Fibroblast of villous mesenchyme (primary cell): Measurements from ENCODE around the gene PCED1A. TPM values are rescaled to one million over a fixed set of nuclear protein-coding genes. Genes with fewer than 3 reads are reported as not detected.

ENCODE experiments used
- DNase-seq: peaks from one replicate; pipeline ENCODE4 v3.0.0-alpha.2; 2010; ENCODE audit warnings: low read depth
- H3K4me3 ChIP-seq: 2 replicates; pipeline ENCODE4 v1.5.1; 2011; ENCODE audit warnings: low read depth, mild to moderate bottlenecking, low read length
- CTCF ChIP-seq: IDR thresholded peaks from 2 replicates; pipeline ENCODE4 v1.5.1; 2012; ENCODE audit warnings: low read depth, mild to moderate bottlenecking, low read length; ENCODE audit not compliant: insufficient read depth
- total RNA-seq: library from RNA; depleted of rRNA; stranded (reverse); fragments of >200 nt; gene quantifications from 2 replicates; pipeline ENCODE4 v1.2.3, GENCODE V29; 2012

The PCED1A gene
- total RNA-seq, 1 donor: 32.8 TPM

DNA sequence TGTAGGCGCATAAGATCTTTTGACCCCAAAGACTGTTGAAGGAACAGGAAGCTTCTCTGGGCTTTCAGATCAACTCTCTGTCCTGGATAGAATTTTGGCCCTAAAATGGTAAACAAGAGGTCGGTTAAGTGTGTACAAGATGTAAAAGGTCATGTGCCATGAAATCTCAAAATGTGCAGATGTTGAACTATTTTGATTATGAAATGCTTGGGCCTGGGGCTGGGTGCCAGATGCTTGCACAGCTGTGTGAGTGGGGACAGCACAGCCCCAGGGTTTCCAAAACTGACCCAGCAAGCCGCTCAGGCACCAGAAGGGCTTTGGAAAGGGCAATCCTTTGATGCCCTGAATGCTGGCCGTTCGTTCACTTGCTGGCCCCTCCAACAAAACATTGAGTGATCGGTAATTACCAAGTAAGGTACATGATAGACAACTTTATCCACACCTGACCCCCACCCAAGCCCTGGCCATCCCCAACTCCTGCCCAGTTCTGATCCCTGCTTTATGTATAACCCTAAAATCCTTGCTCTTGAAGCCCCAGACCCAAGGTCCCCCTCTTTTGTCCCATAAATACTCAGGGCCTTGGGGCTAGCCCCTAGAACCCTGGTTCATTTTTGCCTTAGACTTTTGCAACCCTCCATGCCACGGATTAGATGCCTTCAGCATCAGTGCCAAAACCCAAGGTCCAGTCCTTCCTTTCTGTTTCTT is 22.4 kb downstream of the PCED1A start:
- no peak for TF ChIP-seq CTCF
- H3K4me3 ChIP-seq: no peak overlapping the region
- peak; percentile 75 for DNase-seq

DNA sequence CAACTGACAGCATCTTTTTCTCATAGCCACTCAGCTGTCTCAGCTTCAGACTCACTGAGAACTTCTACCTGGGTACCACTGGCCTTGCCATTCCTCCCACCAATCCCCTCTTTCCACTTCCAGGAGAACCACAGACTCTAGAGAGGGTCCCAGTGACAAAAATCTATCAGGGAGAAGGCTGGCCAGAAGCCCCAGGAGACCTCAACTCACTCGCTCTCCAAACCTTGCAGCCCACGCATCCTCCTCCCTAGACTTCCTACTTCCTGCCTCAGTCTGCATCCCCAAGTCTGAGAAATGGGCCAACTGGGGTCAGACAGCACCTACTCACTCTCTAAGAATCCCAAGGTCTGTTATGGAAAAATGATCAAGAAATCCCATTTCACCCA is 23.1 kb downstream of the PCED1A start:
- no peak for DNase-seq

GRCh38 chr20:2816583-2817340 is 23.7 kb downstream of the PCED1A start:
- no peak for DNase-seq
- H3K4me3 ChIP-seq: no peak overlapping the region
- TF ChIP-seq CTCF: no peak

More for the DNA sequence above, 23.1 kb downstream of the PCED1A start:
- no peak overlapping the region for H3K4me3 ChIP-seq
- TF ChIP-seq CTCF: no peak

DNA sequence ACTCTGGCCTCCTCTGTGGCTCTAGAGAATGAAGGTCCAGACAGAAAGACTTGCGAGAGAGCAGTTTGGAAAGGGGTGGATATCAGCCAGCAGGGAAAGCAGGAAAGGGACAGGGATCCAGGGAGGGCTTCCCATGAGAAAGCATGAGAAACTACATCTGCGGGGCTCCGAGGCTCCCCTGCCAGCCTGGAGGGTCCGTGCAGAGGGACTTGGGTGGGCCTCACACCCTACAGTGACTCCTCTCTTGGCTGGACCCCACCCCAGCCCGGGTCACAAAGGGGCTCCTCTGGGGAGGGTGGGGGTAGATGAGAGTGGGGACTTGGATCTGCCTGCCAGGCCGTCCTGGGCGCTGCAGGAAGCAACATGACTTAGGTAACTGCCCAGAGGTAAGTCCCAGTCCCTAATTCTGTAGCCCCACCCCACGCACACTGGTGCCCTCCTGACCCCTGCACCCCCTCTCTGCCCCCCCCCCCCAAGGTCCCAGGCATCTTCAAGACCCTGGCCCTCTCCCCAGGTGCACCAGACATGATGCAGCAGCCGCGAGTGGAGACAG is 24.3 kb downstream of the PCED1A start, which contains the start of gene TMEM239:
Gene TMEM239, plus strand, starts transcription at position 335 of the 553 bp plus-strand sequence. Its CDS starts 191 bp downstream, at position 526.
- H3K4me3 ChIP-seq: no peak within 1 kb of the TSS
- no peak for DNase-seq
- TF ChIP-seq CTCF: no peak

DNA sequence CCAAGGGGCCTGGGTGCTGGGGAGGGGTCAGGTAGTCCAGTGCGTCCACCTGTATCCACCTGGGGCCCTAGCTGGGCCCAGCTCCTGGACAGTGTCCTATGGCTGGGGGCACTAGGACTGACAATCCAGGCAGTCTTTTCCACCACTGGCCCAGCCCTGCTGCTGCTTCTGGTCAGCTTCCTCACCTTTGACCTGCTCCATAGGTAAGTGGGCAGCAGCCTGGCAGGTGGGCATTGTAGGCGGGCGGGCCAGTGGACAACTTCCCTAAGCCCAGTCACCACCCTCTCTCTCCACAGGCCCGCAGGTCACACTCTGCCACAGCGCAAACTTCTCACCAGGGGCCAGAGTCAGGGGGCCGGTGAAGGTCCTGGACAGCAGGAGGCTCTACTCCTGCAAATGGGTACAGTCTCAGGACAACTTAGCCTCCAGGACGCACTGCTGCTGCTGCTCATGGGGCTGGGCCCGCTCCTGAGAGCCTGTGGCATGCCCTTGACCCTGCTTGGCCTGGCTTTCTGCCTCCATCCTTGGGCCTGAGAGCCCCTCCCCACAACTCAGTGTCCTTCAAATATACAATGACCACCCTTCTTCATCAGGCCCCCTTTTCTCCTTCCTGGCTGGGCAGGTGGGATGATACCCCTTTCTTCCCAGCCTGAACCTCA is 25.1 kb downstream of the PCED1A start:
- no peak for DNase-seq
- no peak for TF ChIP-seq CTCF

GRCh38 chr20:2814587-2815051 is 25.8 kb downstream of the PCED1A start, which contains the start of gene C20orf141:
C20orf141 (plus strand) TSS chr20:2814987; CDS start chr20:2815185, 198 bp downstream.
- no peak within 1 kb of the TSS for H3K4me3 ChIP-seq
- no peak for TF ChIP-seq CTCF
- DNase-seq: peak; percentile 98

More for the DNA sequence above, 25.1 kb downstream of the PCED1A start:
- H3K4me3 ChIP-seq: no peak overlapping the region
